Activated CD4-positive, alpha-beta memory T cell treated with anti-CD3 and anti-CD28 coated beads, Interleukin-2, amount 10 ng/mL, durations not matched to agents 7 days and 5 days (primary cell): ENCODE data around the gene ATOH8. TPM values are rescaled to one million over a fixed set of nuclear protein-coding genes. Genes with fewer than 3 reads are reported as not detected.

Experiments
- CTCF ChIA-PET: fragments of 350-600 bp; sonication (Branson Sonifier 250); formaldehyde crosslinking; loops from one replicate; lab custom pipeline; 2021; ENCODE audit warnings: antibody characterized with exemption, inconsistent platforms; lab: Charles Lee
- POLR2A ChIA-PET: fragments of 350-600 bp; sonication (Branson Sonifier 250); formaldehyde crosslinking; loops from one replicate; lab custom pipeline; 2021; ENCODE audit warnings: antibody characterized with exemption; lab: Charles Lee
- DNase-seq: peaks from one replicate; pipeline ENCODE4 v3.0.0-alpha.2; 2020
- H3K27ac Mint-ChIP-seq: one replicate; pipeline ENCODE4 v1.8.0; 2021; ENCODE audit warnings: mild to moderate bottlenecking, mixed read lengths
- H3K27me3 Mint-ChIP-seq: one replicate; pipeline ENCODE4 v1.8.0; 2021; ENCODE audit warnings: mixed read lengths
- H3K36me3 Mint-ChIP-seq: one replicate; pipeline ENCODE4 v1.8.0; 2021; ENCODE audit warnings: low read depth, mixed read lengths
- H3K4me1 Mint-ChIP-seq: one replicate; pipeline ENCODE4 v1.8.0; 2021; ENCODE audit warnings: mixed read lengths
- H3K4me3 Mint-ChIP-seq: one replicate; pipeline ENCODE4 v1.8.0; 2021; ENCODE audit warnings: mild to moderate bottlenecking, mixed read lengths
- H3K9me3 Mint-ChIP-seq: one replicate; pipeline ENCODE4 v1.8.0; 2021; ENCODE audit warnings: mixed read lengths
- total RNA-seq, 2 experiments: library from RNA; stranded (reverse); gene quantifications; one replicate each; pipeline ENCODE4 v1.2.3, GENCODE V29; 2021

Gene ATOH8
- total RNA-seq, 2 experiments from 2014 or later = 0.55 to 0.78 TPM

DNA sequence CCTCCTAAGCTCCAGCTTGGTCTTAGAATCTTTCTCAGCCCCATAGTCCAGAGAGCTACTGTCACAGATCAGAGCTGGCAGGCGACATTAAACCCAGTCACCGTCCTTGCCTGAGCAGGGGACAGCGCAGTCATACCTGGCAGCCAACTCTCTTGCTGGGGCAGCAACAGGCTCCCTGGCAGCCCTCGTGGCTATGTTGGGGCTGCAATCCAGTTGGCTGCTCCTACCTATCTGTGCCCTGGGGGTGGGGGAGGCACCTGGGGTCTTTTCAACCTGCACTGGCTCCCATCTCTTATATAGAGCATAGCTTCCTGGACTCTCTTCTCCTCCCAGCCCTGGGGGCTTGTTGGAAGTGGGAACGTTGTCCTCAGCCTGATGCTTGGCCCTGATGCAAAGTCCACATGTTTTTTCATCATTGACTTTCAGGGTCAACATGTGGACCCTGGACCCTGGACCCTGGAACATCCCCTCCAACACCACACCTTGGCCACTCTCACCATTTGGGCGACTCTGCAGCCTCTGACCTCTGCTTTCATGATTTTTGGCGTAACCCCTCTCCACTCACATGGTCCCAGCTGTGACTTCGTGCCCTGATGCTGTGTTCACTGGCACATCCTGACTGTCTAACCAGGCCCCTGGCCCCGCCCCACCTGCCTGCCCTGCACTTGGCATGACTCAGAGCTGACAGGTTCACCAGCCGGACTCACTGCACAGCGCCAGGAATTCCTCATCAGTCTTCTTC, 45.6 kb downstream of the ATOH8 start:
- POLR2A ChIA-PET = no interaction called here
- peaks cover 3% of the 10 kb centered on the region for H3K4me1 Mint-ChIP-seq
- no peaks in the 10 kb centered on the region for H3K36me3 Mint-ChIP-seq
- H3K27ac Mint-ChIP-seq = no peak overlapping the region
- peaks cover 29% of the 10 kb centered on the region for H3K27me3 Mint-ChIP-seq
- no peak for DNase-seq
- H3K4me3 Mint-ChIP-seq = no peak overlapping the region
- H3K9me3 Mint-ChIP-seq = no peaks in the 10 kb centered on the region
- CTCF ChIA-PET = interaction anchor here (0.8 to 2.0 kb wide), 4 partner anchors 15 to 71 kb away, joined by 3 to 6 read pairs (median 4); no protein-coding TSS in a partner anchor

DNA sequence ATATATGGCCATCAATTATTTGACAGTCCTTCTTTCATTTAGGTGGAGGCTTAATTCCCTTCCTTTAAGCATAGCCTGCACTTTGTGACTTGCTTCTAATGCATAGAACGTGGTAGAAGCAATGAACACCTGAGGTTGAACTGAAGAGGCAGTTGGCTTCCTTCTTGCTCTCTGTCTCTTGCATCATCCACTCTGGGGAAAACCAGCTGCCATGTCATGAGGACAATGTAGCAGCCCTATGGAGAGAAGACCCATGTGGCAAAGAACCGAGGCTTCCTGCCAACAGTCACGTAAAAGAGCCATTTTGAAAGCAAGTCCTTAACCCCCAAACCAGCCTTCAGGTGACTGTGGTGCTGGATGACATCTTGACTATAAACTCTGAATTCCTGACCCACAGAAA, 46.8 kb downstream of the ATOH8 start:
- no peak overlapping the region for H3K27ac Mint-ChIP-seq
- POLR2A ChIA-PET = no interaction called here
- no peak overlapping the region for H3K4me3 Mint-ChIP-seq
- H3K4me1 Mint-ChIP-seq = peaks cover 10% of the 10 kb centered on the region
- peaks cover 28% of the 10 kb centered on the region for H3K27me3 Mint-ChIP-seq
- H3K36me3 Mint-ChIP-seq = no peaks in the 10 kb centered on the region
- DNase-seq = no peak
- CTCF ChIA-PET = interaction anchor here (1.4 to 2.0 kb wide), 5 partner anchors 13 to 278 kb away, joined by 3 to 6 read pairs (median 4); no protein-coding TSS in a partner anchor
- no peaks in the 10 kb centered on the region for H3K9me3 Mint-ChIP-seq

DNA sequence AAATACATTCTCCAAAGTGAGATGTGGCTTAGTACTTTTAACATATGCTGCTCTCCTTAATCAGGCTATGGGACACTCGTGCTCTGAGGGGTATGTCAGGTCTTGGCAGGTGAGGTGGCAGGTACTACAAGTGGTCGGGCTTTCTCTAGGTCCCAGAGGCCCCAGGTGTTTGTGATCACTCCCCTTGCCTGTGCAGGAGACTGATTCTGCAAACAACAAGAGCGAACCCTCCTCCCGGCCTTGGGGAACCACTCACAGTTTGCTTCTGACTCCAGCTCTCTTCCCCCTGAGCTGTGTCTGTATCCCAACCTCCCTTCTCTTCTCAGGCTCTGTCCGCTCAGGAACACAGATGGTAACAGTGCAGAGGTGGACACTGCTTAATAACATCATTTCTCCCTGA, 48.1 kb downstream of the ATOH8 start:
- ChIA-PET POLR2A (no interaction called here), CTCF (interaction anchor here (1.4 to 1.9 kb wide), 3 partner anchors 51 to 277 kb away, joined by 4 to 5 read pairs (median 4); no protein-coding TSS in a partner anchor)
- H3K9me3 Mint-ChIP-seq = no peaks in the 10 kb centered on the region
- H3K27me3 Mint-ChIP-seq = peaks cover 32% of the 10 kb centered on the region
- peak; percentile 11 for DNase-seq
- H3K4me1 Mint-ChIP-seq = peaks cover 10% of the 10 kb centered on the region
- H3K36me3 Mint-ChIP-seq = no peaks in the 10 kb centered on the region
- no peak overlapping the region for H3K4me3 Mint-ChIP-seq
- no peak overlapping the region for H3K27ac Mint-ChIP-seq

- no peak overlapping the region for H3K27ac Mint-ChIP-seq
- peaks cover 27% of the 10 kb centered on the region for H3K27me3 Mint-ChIP-seq
- no peaks in the 10 kb centered on the region for H3K9me3 Mint-ChIP-seq
- H3K4me1 Mint-ChIP-seq = peaks cover 10% of the 10 kb centered on the region
- POLR2A ChIA-PET = no interaction called here
- H3K36me3 Mint-ChIP-seq = no peaks in the 10 kb centered on the region
- DNase-seq = peak; percentile 8
- no peak overlapping the region for H3K4me3 Mint-ChIP-seq
- CTCF ChIA-PET = interaction anchor here (0.6 to 1.9 kb wide), 5 partner anchors 12 to 456 kb away, joined by 3 to 5 read pairs (median 4); no protein-coding TSS in a partner anchor
Observed at GRCh38 chr2:85802354-85803103, 48.7 kb downstream of the ATOH8 start.

- Mint-ChIP-seq H3K4me1 (peaks cover 10% of the 10 kb centered on the region), H3K9me3 (no peaks in the 10 kb centered on the region), H3K27ac (no peak overlapping the region), H3K4me3 (no peak overlapping the region), H3K27me3 (peaks cover 20% of the 10 kb centered on the region), H3K36me3 (no peaks in the 10 kb centered on the region)
- ChIA-PET CTCF (interaction anchor here (0.8 kb wide), 1 partner anchor 10 kb away, joined by 4 read pairs; no protein-coding TSS in a partner anchor), POLR2A (no interaction called here)
- DNase-seq = no peak
Observed at GRCh38 chr2:85803704-85804425, 50.1 kb downstream of the ATOH8 start.

DNA sequence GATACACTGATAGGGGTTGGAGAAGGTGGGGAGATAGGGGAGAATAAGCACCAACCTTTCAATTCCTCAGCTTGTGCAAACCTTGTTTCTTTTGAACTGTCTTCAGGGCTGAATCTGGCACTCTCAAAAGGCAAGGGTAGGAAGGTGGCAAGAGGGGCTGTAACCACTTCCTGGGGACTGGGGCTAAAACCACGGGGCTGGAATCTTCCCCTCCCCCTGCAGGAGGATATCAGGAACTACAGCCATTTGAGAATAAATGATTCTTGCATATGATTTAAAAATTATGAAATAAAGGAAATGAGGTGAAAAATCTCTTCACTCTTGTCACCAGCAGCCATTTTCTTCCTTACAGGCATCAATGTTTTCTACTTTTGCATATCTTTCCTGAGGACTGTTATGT, 50.8 kb downstream of the ATOH8 start:
- no peak overlapping the region for H3K4me3 Mint-ChIP-seq
- CTCF ChIA-PET = interaction anchor here (1.0 to 1.1 kb wide), 3 partner anchors 23 to 95 kb away, joined by 3 read pairs; no protein-coding TSS in a partner anchor
- H3K27ac Mint-ChIP-seq = no peak overlapping the region
- DNase-seq = peak; percentile 45
- H3K27me3 Mint-ChIP-seq = peaks cover 17% of the 10 kb centered on the region
- H3K9me3 Mint-ChIP-seq = no peaks in the 10 kb centered on the region
- POLR2A ChIA-PET = no interaction called here
- no peaks in the 10 kb centered on the region for H3K36me3 Mint-ChIP-seq
- H3K4me1 Mint-ChIP-seq = peaks cover 9% of the 10 kb centered on the region

GRCh38 chr2:85806358-85807118, 52.7 kb downstream of the ATOH8 start:
- Mint-ChIP-seq H3K9me3 (no peaks in the 10 kb centered on the region), H3K36me3 (no peaks in the 10 kb centered on the region), H3K4me3 (no peak overlapping the region), H3K27me3 (peaks cover 16% of the 10 kb centered on the region), H3K4me1 (peaks cover 8% of the 10 kb centered on the region), H3K27ac (no peak overlapping the region)
- ChIA-PET CTCF (interaction anchor here (0.6 to 1.4 kb wide), 6 partner anchors 9 to 169 kb away, joined by 3 to 4 read pairs (median 3); no protein-coding TSS in a partner anchor), POLR2A (interaction anchor here (0.6 kb wide), 1 partner anchor 142 kb away, joined by 3 read pairs; no protein-coding TSS in a partner anchor)
- DNase-seq = no peak

GRCh38 chr2:85807756-85808155, 54.0 kb downstream of the ATOH8 start:
- ChIA-PET POLR2A (no interaction called here), CTCF (interaction anchor here (1.4 kb wide), 1 partner anchor 79 kb away, joined by 4 read pairs; no protein-coding TSS in a partner anchor)
- Mint-ChIP-seq H3K36me3 (no peaks in the 10 kb centered on the region), H3K4me1 (peaks cover 8% of the 10 kb centered on the region), H3K27me3 (peaks cover 16% of the 10 kb centered on the region), H3K27ac (no peak overlapping the region), H3K4me3 (no peak overlapping the region), H3K9me3 (no peaks in the 10 kb centered on the region)
- peak; percentile 10 for DNase-seq

DNA sequence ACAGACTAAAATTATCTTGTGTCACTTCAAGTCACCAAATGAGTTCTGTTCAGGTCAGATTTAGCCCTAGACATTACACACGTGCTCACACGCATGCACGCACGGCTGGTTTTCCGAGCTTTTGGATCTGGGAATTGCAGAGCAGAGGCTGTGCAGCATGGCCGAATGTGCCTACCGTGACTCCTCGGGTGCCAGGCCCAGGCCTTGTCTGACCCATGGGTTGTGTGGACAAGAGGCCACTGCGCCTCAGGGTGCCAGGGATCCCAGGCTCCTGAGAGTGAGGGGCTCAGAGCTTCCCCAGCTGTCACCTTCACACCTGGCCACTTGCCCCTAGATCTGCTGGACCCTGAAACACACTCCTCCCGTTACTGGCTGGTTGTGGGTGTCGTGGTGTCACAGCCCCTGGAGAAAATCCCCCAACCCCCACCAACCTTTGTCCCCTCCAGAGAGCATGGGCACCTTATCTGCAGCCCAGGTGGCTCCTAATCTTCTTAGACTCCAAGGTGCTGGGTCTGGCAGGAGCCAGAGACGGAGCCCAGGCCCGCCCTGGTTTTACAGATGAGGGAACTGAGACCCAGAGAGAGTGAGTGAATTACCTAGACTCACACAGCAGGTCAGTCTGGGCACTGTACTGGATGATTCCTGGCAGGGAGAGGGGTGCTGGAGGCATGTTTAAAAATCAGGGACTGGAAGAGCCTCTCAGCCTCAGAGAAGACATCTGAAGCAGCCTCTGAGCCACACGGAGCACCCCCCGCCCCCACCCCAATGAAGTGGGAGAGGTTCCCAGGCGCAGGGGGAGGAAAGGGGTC, 56.8 kb downstream of the ATOH8 start:
- ChIA-PET CTCF (interaction anchor here (0.9 to 4.2 kb wide), 4 partner anchors 59 to 132 kb away, joined by 3 to 47 read pairs (median 24); partner anchors contain the start of gene ATOH8), POLR2A (no interaction called here)
- DNase-seq = peak; percentile 9
- H3K27ac Mint-ChIP-seq = no peak overlapping the region
- no peaks in the 10 kb centered on the region for H3K9me3 Mint-ChIP-seq
- peaks cover 21% of the 10 kb centered on the region for H3K27me3 Mint-ChIP-seq
- no peak overlapping the region for H3K4me3 Mint-ChIP-seq
- no peaks in the 10 kb centered on the region for H3K36me3 Mint-ChIP-seq
- peaks cover under 1% of the 10 kb centered on the region for H3K4me1 Mint-ChIP-seq

GRCh38 chr2:85811180-85812093, 57.6 kb downstream of the ATOH8 start:
- DNase-seq = peak; percentile 11
- H3K9me3 Mint-ChIP-seq = no peaks in the 10 kb centered on the region
- peaks cover 25% of the 10 kb centered on the region for H3K27me3 Mint-ChIP-seq
- ChIA-PET POLR2A (interaction anchor here (1.0 to 1.3 kb wide), 2 partner anchors 82 to 159 kb away, joined by 3 read pairs; no protein-coding TSS in a partner anchor), CTCF (interaction anchor here (1.1 to 4.2 kb wide), 6 partner anchors 60 to 266 kb away, joined by 3 to 47 read pairs (median 4); partner anchors contain the start of gene ATOH8)
- H3K4me1 Mint-ChIP-seq = no peaks in the 10 kb centered on the region
- no peak overlapping the region for H3K4me3 Mint-ChIP-seq
- H3K36me3 Mint-ChIP-seq = no peaks in the 10 kb centered on the region
- no peak overlapping the region for H3K27ac Mint-ChIP-seq
